GM18502 (cell line): ENCODE results near the gene OR6P1.

Experiments
- ATAC-seq: cut with Tn5 transposase; IDR thresholded peaks from one replicate; pipeline ENCODE4 v1.9.1; 2021; ENCODE audit warnings: mild to moderate bottlenecking; ENCODE audit not compliant: unreplicated experiment, poor library complexity

OR6P1 gene

GRCh38 chr1:158520955-158521665 is 49.3 kb downstream of the OR6P1 start:
- ATAC-seq: no peak

- no peak for ATAC-seq
Observed at GRCh38 chr1:158520021-158520420, 50.4 kb downstream of the OR6P1 start.

- no peak for ATAC-seq
Observed at GRCh38 chr1:158516966-158517365, 53.4 kb downstream of the OR6P1 start.
